GM12891 (cell line): ENCODE measurements around the gene GIMAP7.
A peak's percentile ranks its signal among the peaks of the same experiment; 100 is the strongest.

Experiments
- PAX5 ChIP-seq: IDR thresholded peaks from 2 replicates; pipeline ENCODE4 v1.6.1; 2011; ENCODE audit warnings: low read length, moderate library complexity, mild to moderate bottlenecking; ENCODE audit not compliant: insufficient read depth, severe bottlenecking
- POLR2A ChIP-seq: IDR thresholded peaks from 2 replicates; pipeline ENCODE4 v1.6.1; 2011; ENCODE audit warnings: low read depth, low read length, control low read depth
- POLR2AphosphoS5 ChIP-seq: IDR thresholded peaks from 2 replicates; pipeline ENCODE4 v1.6.1; 2011; ENCODE audit warnings: low read depth, low read length, control low read depth
- SPI1 ChIP-seq: IDR thresholded peaks from 2 replicates; pipeline ENCODE4 v1.6.1; 2011; ENCODE audit warnings: low read depth, low read length, control low read depth
- TAF1 ChIP-seq: IDR thresholded peaks from 2 replicates; pipeline ENCODE4 v1.6.1; 2011; ENCODE audit warnings: low read depth, low read length, control low read depth

DNA sequence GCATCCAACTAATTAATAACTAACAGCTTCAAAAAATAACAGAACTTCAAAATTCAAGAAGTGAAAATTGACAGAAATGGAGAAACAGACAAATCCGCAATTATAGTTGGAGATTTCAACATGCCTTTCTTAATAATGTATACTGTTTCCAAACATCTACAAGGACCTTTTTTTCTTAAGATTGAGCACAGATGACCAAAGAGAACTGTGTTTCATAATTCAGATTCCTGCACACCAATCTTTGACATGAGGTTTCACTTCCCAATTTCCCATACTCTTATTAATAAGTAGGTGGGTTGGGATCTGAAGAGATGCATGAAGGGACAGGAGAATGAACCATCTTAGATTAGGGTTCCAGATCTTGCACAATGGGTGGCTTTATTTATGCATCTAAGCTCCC lies 24.9 kb upstream of the GIMAP7 start:
- TF ChIP-seq PAX5 (no peak), POLR2AphosphoS5 (no peak), POLR2A (no peak), TAF1 (no peak), SPI1 (peak; percentile 63)
